ENCODE results near the gene SLC38A1. TPM values are rescaled to one million over a fixed set of nuclear protein-coding genes. Genes with fewer than 3 reads are reported as not detected.

Gene SLC38A1
- total and polyA plus RNA-seq, 2 experiments from 2014 or later, result 79.9 to 92.0 TPM

GRCh38 chr12:46181465-46181864, 87.4 kb downstream of the SLC38A1 start:
- Histone ChIP-seq H3K36me3 (ENCODE audit: low read depth) (no peaks in the 10 kb centered on the region), H3K79me2 (ENCODE audit: insufficient read depth) (no peaks in the 10 kb centered on the region), H3K27me3 (replicated peaks; ENCODE audit: insufficient read depth) (no peaks in the 10 kb centered on the region), H3K9ac (no peak overlapping the region), H2AFZ (no peak overlapping the region), H3K4me3 (no peak overlapping the region), H3K9me3 (ENCODE audit: low read depth) (no peaks in the 10 kb centered on the region), H3K4me2 (ENCODE audit: unreplicated experiment) (no peak overlapping the region), H3K9me2 (ENCODE audit: insufficient read depth) (no peaks in the 10 kb centered on the region), H3K4me1 (ENCODE audit: insufficient read depth) (no peaks in the 10 kb centered on the region), H3K27ac (no peak overlapping the region), H3F3A (ENCODE audit: insufficient read depth) (0 out of 2 replicates have a peak, but pooled peaks cover 10% of the 10 kb centered on the region), H4K20me1 (ENCODE audit: insufficient read depth) (no peaks in the 10 kb centered on the region)
- 94 to 100% methylated on average over 1 of the region's 1 CpG for WGBS, 2 experiments (ENCODE audit: low coverage in 1 of 2, low lambda C conversion rate in 2 of 2, missing lambda C conversion rate in 2 of 2)
- DNase-seq, result no peak
- in situ Hi-C loops (cut with MboI), result no loop called here
- TF ChIP-seq EZH2 (IDR thresholded peaks at IDR 0.05; ENCODE audit: insufficient read depth, poor library complexity, severe bottlenecking) (no peak), EZH2phosphoT487 (IDR thresholded peaks at IDR 0.05; ENCODE audit: insufficient read depth, low read depth) (no peak)

- H3K4me3 ChIP-seq, result no peak overlapping the region
- H3K4me2 ChIP-seq (ENCODE audit: unreplicated experiment), result no peak overlapping the region
- no peaks in the 10 kb centered on the region for H3K9me2 ChIP-seq (ENCODE audit: insufficient read depth)
- TF ChIP-seq EZH2phosphoT487 (IDR thresholded peaks at IDR 0.05; ENCODE audit: insufficient read depth, low read depth) (no peak), EZH2 (IDR thresholded peaks at IDR 0.05; ENCODE audit: insufficient read depth, poor library complexity, severe bottlenecking) (no peak)
- no peaks in the 10 kb centered on the region for H4K20me1 ChIP-seq (ENCODE audit: insufficient read depth)
- H3K9ac ChIP-seq, result no peak overlapping the region
- H3K4me1 ChIP-seq (ENCODE audit: insufficient read depth), result no peaks in the 10 kb centered on the region
- H3F3A ChIP-seq (ENCODE audit: insufficient read depth), result 0 out of 2 replicates have a peak, but pooled peaks cover 10% of the 10 kb centered on the region
- no peaks in the 10 kb centered on the region for H3K79me2 ChIP-seq (ENCODE audit: insufficient read depth)
- H2AFZ ChIP-seq, result no peak overlapping the region
- no peaks in the 10 kb centered on the region for H3K9me3 ChIP-seq (ENCODE audit: low read depth)
- H3K27me3 ChIP-seq (replicated peaks; ENCODE audit: insufficient read depth), result no peaks in the 10 kb centered on the region
- no peaks in the 10 kb centered on the region for H3K36me3 ChIP-seq (ENCODE audit: low read depth)
- WGBS, 2 experiments (ENCODE audit: low coverage in 1 of 2, low lambda C conversion rate in 2 of 2, missing lambda C conversion rate in 2 of 2), result 87 to 88% methylated on average over 7 of the region's 7 CpGs
- no peak overlapping the region for H3K27ac ChIP-seq
- no peak for DNase-seq
- in situ Hi-C loops (cut with MboI), result no loop called here
Observed at GRCh38 chr12:46179693-46180452, 89.0 kb downstream of the SLC38A1 start.

- DNase-seq, result no peak
- TF ChIP-seq EZH2 (IDR thresholded peaks at IDR 0.05; ENCODE audit: insufficient read depth, poor library complexity, severe bottlenecking) (no peak), EZH2phosphoT487 (IDR thresholded peaks at IDR 0.05; ENCODE audit: insufficient read depth, low read depth) (no peak)
- H2AFZ ChIP-seq, result no peak overlapping the region
- no peaks in the 10 kb centered on the region for H3K27me3 ChIP-seq (replicated peaks; ENCODE audit: insufficient read depth)
- no peak overlapping the region for H3K4me2 ChIP-seq (ENCODE audit: unreplicated experiment)
- H3K9ac ChIP-seq, result no peak overlapping the region
- H3K36me3 ChIP-seq (ENCODE audit: low read depth), result no peaks in the 10 kb centered on the region
- H3K9me3 ChIP-seq (ENCODE audit: low read depth), result no peaks in the 10 kb centered on the region
- no peaks in the 10 kb centered on the region for H3K9me2 ChIP-seq (ENCODE audit: insufficient read depth)
- H3K4me3 ChIP-seq, result no peak overlapping the region
- H4K20me1 ChIP-seq (ENCODE audit: insufficient read depth), result no peaks in the 10 kb centered on the region
- no peaks in the 10 kb centered on the region for H3F3A ChIP-seq (ENCODE audit: insufficient read depth)
- no peaks in the 10 kb centered on the region for H3K79me2 ChIP-seq (ENCODE audit: insufficient read depth)
- H3K27ac ChIP-seq, result no peak overlapping the region
- in situ Hi-C loops (cut with MboI), result no loop called here
- H3K4me1 ChIP-seq (ENCODE audit: insufficient read depth), result no peaks in the 10 kb centered on the region
- WGBS, 2 experiments (ENCODE audit: low coverage in 1 of 2, low lambda C conversion rate in 2 of 2, missing lambda C conversion rate in 2 of 2), result 44 to 65% methylated on average over 5 of the region's 5 CpGs
Observed at GRCh38 chr12:46177837-46178608, 90.8 kb downstream of the SLC38A1 start.

- Histone ChIP-seq H2AFZ (no peak overlapping the region), H3K36me3 (ENCODE audit: low read depth) (no peaks in the 10 kb centered on the region), H3K4me3 (no peak overlapping the region), H4K20me1 (ENCODE audit: insufficient read depth) (no peaks in the 10 kb centered on the region), H3K9me2 (ENCODE audit: insufficient read depth) (no peaks in the 10 kb centered on the region), H3K27ac (no peak overlapping the region), H3K4me1 (ENCODE audit: insufficient read depth) (no peaks in the 10 kb centered on the region), H3K27me3 (replicated peaks; ENCODE audit: insufficient read depth) (no peaks in the 10 kb centered on the region), H3K9ac (no peak overlapping the region), H3K79me2 (ENCODE audit: insufficient read depth) (no peaks in the 10 kb centered on the region), H3K9me3 (ENCODE audit: low read depth) (no peaks in the 10 kb centered on the region), H3K4me2 (ENCODE audit: unreplicated experiment) (no peak overlapping the region), H3F3A (ENCODE audit: insufficient read depth) (no peaks in the 10 kb centered on the region)
- WGBS, 2 experiments (ENCODE audit: low coverage in 1 of 2, low lambda C conversion rate in 2 of 2, missing lambda C conversion rate in 2 of 2), result 65 to 66% methylated on average over 3 of the region's 3 CpGs
- no peak for DNase-seq
- in situ Hi-C loops (cut with MboI), result no loop called here
- TF ChIP-seq EZH2 (IDR thresholded peaks at IDR 0.05; ENCODE audit: insufficient read depth, poor library complexity, severe bottlenecking), result no peak
- TF ChIP-seq EZH2phosphoT487 (IDR thresholded peaks at IDR 0.05; ENCODE audit: insufficient read depth, low read depth), result no peak
Observed at GRCh38 chr12:46177025-46177424, 91.8 kb downstream of the SLC38A1 start.
